CD8-positive, alpha-beta memory T cell (primary cell): ENCODE measurements around the gene SPINK1. TPM values are rescaled to one million over a fixed set of nuclear protein-coding genes. Genes with fewer than 3 reads are reported as not detected.
A peak's percentile ranks its signal among the peaks of the same experiment; 100 is the strongest.
"Not testable (repeated sequence)": the region's sequence is repeated elsewhere in the genome, so short reads cannot be mapped to it uniquely, and the experiment has no call there.

Experiments used
- CTCF ChIA-PET: fragments of 350-600 bp; sonication (Branson Sonifier 250); formaldehyde crosslinking; loops from one replicate; lab custom pipeline; 2021; ENCODE audit warnings: antibody characterized with exemption; lab: Charles Lee
- POLR2A ChIA-PET: fragments of 350-600 bp; sonication (Branson Sonifier 250); formaldehyde crosslinking; loops from one replicate; lab custom pipeline; 2021; ENCODE audit warnings: antibody characterized with exemption; lab: Charles Lee
- DNase-seq, 5 donors: peaks; one replicate each; pipeline versions ENCODE4 v3.0.0 to v3.0.0-alpha.2; 2020 to 2022; ENCODE audit warnings: mixed read lengths in 1 of 5
- H3K27ac ChIP-seq: one replicate; pipeline ENCODE4 v1.7.0; 2013; ENCODE audit warnings: low read depth, mild to moderate bottlenecking, low read length, moderate library complexity
- H3K27me3 ChIP-seq: 2 replicates; pipeline ENCODE4 v1.7.0; 2013; ENCODE audit warnings: low read length, mild to moderate bottlenecking; ENCODE audit not compliant: insufficient read depth, poor library complexity, severe bottlenecking
- H3K36me3 ChIP-seq: 2 replicates; pipeline ENCODE4 v1.7.0; 2013; ENCODE audit warnings: mild to moderate bottlenecking, low read length, moderate library complexity; ENCODE audit not compliant: insufficient read depth
- H3K4me1 ChIP-seq: 2 replicates; pipeline ENCODE4 v1.7.0; 2013; ENCODE audit warnings: mild to moderate bottlenecking, low read length, moderate library complexity; ENCODE audit not compliant: insufficient read depth
- H3K4me3 ChIP-seq: 2 replicates; pipeline ENCODE4 v1.7.0; 2013; ENCODE audit warnings: mild to moderate bottlenecking, low read length
- H3K9me3 ChIP-seq: 2 replicates; pipeline ENCODE4 v1.7.0; 2013; ENCODE audit warnings: mild to moderate bottlenecking, low read length
- H3K27ac Mint-ChIP-seq, 8 donors: one replicate each; pipeline ENCODE4 v1.8.0; 2020 to 2021; ENCODE audit warnings: mixed read lengths in 8 of 8, mild to moderate bottlenecking in 6 of 8, inconsistent platforms in 3 of 8, moderate library complexity in 3 of 8
- H3K27me3 Mint-ChIP-seq, 2 donors: one replicate each; pipeline ENCODE4 v1.8.0; 2020 to 2021; ENCODE audit warnings: mixed read lengths in 2 of 2, mild to moderate bottlenecking in 1 of 2, moderate library complexity in 1 of 2
- H3K36me3 Mint-ChIP-seq, 3 donors: one replicate each; pipeline ENCODE4 v1.8.0; 2020 to 2021; ENCODE audit warnings: mixed read lengths in 3 of 3, inconsistent platforms in 1 of 3, mild to moderate bottlenecking in 1 of 3
- H3K4me1 Mint-ChIP-seq, 3 donors: one replicate each; pipeline ENCODE4 v1.8.0; 2020 to 2021; ENCODE audit warnings: mixed read lengths in 3 of 3, inconsistent platforms in 1 of 3, mild to moderate bottlenecking in 1 of 3
- H3K4me3 Mint-ChIP-seq, 7 donors: one replicate each; pipeline ENCODE4 v1.8.0; 2020 to 2021; ENCODE audit warnings: mixed read lengths in 7 of 7, mild to moderate bottlenecking in 6 of 7, moderate library complexity in 4 of 7, inconsistent platforms in 2 of 7
- H3K9me3 Mint-ChIP-seq, 5 donors: one replicate each; pipeline ENCODE4 v1.8.0; 2020 to 2022; ENCODE audit warnings: mixed read lengths in 5 of 5, mild to moderate bottlenecking in 3 of 5, moderate library complexity in 2 of 5, inconsistent platforms in 1 of 5
- polyA plus RNA-seq: library from polyadenylated mRNA; unstranded; fragments of 300-500 nt; fragmentation: Illumina TruSeq; gene quantifications from one replicate; pipeline ENCODE4 v1.2.3, GENCODE V29; 2021
- total RNA-seq, 2 experiments: library from RNA; stranded (reverse); gene quantifications; one replicate each; pipeline ENCODE4 v1.2.3, GENCODE V29; 2021

SPINK1 gene
- total and polyA plus RNA-seq, 3 experiments from 2014 or later = not detected

- CTCF ChIA-PET = interaction anchor here (1.0 kb wide), 1 partner anchor 10 kb away, joined by 3 read pairs; no protein-coding TSS in a partner anchor
- H3K4me1 Mint-ChIP-seq = no peaks in the 10 kb centered on the region
- no peaks in the 10 kb centered on the region for H3K27me3 Mint-ChIP-seq
- Histone ChIP-seq H3K4me1 (no peaks in the 10 kb centered on the region), H3K9me3 (no peaks in the 10 kb centered on the region), H3K27ac (no peak overlapping the region), H3K27me3 (no peaks in the 10 kb centered on the region), H3K4me3 (no peak overlapping the region), H3K36me3 (no peaks in the 10 kb centered on the region)
- DNase-seq = no peak
- no peaks in the 10 kb centered on the region for H3K36me3 Mint-ChIP-seq
- POLR2A ChIA-PET = no interaction called here
- no peak overlapping the region for H3K27ac Mint-ChIP-seq
- no peak overlapping the region for H3K4me3 Mint-ChIP-seq
- no peaks in the 10 kb centered on the region for H3K9me3 Mint-ChIP-seq
These were observed 1.1 kb upstream of the SPINK1 start for GRCh38 chr5:147832541-147832940.

DNA sequence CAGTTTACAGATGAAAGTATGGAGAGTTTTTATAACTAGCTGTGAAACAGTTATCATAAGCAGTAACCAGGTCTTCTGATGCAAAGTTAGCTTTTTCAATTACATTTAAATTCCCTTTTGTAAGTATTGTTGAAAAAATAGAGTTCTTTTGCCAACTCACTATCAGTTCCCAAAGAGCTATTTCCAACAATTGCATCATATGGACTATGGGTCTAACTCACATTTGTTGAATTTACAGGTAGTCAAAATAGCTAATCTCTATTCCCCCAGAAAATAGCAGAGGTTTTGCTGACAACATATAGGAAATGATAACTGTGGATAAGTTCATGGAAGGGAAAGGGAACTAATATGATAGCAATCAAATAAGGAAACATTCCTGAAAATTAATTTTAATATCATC is 1.4 kb downstream of the SPINK1 start:
- Mint-ChIP-seq H3K27me3 (no peaks in the 10 kb centered on the region), H3K36me3 (no peaks in the 10 kb centered on the region), H3K4me1 (no peaks in the 10 kb centered on the region), H3K27ac (no peak overlapping the region), H3K9me3 (no peaks in the 10 kb centered on the region), H3K4me3 (no peak overlapping the region)
- Histone ChIP-seq H3K27ac (no peak overlapping the region), H3K4me3 (no peak overlapping the region), H3K4me1 (no peaks in the 10 kb centered on the region), H3K36me3 (no peaks in the 10 kb centered on the region), H3K9me3 (no peaks in the 10 kb centered on the region), H3K27me3 (no peaks in the 10 kb centered on the region)
- DNase-seq = no peak
- CTCF ChIA-PET = no interaction called here
- POLR2A ChIA-PET = no interaction called here

DNA sequence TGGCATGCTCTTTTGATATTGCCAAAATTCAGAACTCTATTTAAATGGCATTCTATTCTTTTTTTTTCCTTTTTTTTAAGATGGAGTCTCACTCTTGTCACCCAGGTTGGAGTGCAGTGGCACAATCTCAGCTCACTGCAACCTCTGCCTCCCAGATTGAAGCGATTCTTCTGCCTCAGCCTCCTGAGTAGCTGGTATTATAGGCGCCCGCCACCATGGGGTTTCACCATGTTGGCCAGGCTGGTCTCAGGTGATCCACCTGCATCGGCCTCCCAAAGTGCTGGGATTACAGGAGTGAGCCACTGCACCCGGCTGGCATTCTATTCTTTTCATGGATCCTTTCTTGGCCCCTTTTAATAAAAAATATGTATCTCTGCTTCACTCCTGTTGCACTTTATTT is 4.5 kb downstream of the SPINK1 start:
- H3K9me3 ChIP-seq, H3K36me3 Mint-ChIP-seq, DNase-seq, H3K4me1 Mint-ChIP-seq, H3K4me3 ChIP-seq, H3K27me3 ChIP-seq, CTCF ChIA-PET, H3K36me3 ChIP-seq, H3K4me1 ChIP-seq, H3K27me3 Mint-ChIP-seq, H3K9me3 Mint-ChIP-seq, H3K27ac Mint-ChIP-seq, H3K4me3 Mint-ChIP-seq, H3K27ac ChIP-seq, POLR2A ChIA-PET: not testable (repeated sequence)

GRCh38 chr5:147826361-147826760 is 5.1 kb downstream of the SPINK1 start:
- Mint-ChIP-seq H3K36me3 (no peaks in the 10 kb centered on the region), H3K27me3 (no peaks in the 10 kb centered on the region), H3K4me3 (no peak overlapping the region), H3K4me1 (no peaks in the 10 kb centered on the region), H3K27ac (no peak overlapping the region), H3K9me3 (no peaks in the 10 kb centered on the region)
- H3K4me1 ChIP-seq = no peaks in the 10 kb centered on the region
- no peak overlapping the region for H3K4me3 ChIP-seq
- no peak for DNase-seq
- no peak overlapping the region for H3K27ac ChIP-seq
- ChIA-PET POLR2A (no interaction called here), CTCF (interaction anchor here (5.1 kb wide), 1 partner anchor 197 kb away, joined by 59 read pairs; no protein-coding TSS in a partner anchor)
- H3K27me3 ChIP-seq = no peaks in the 10 kb centered on the region
- no peaks in the 10 kb centered on the region for H3K36me3 ChIP-seq
- no peaks in the 10 kb centered on the region for H3K9me3 ChIP-seq

- Mint-ChIP-seq H3K27ac (no peak overlapping the region), H3K27me3 (no peaks in the 10 kb centered on the region), H3K9me3 (no peaks in the 10 kb centered on the region), H3K4me1 (no peaks in the 10 kb centered on the region), H3K36me3 (no peaks in the 10 kb centered on the region), H3K4me3 (no peak overlapping the region)
- ChIA-PET CTCF (interaction anchor here (0.6 to 5.1 kb wide), 10 partner anchors 9 to 369 kb away, joined by 3 to 59 read pairs (median 3); partner anchors contain the start of gene SPINK1), POLR2A (no interaction called here)
- Histone ChIP-seq H3K27me3 (no peaks in the 10 kb centered on the region), H3K36me3 (no peaks in the 10 kb centered on the region), H3K9me3 (no peaks in the 10 kb centered on the region), H3K4me1 (no peaks in the 10 kb centered on the region), H3K4me3 (no peak overlapping the region), H3K27ac (no peak overlapping the region)
- peak; percentile 5 to 52 (median 18) for DNase-seq
These were observed 8.6 kb downstream of the SPINK1 start for GRCh38 chr5:147822686-147823491.

DNA sequence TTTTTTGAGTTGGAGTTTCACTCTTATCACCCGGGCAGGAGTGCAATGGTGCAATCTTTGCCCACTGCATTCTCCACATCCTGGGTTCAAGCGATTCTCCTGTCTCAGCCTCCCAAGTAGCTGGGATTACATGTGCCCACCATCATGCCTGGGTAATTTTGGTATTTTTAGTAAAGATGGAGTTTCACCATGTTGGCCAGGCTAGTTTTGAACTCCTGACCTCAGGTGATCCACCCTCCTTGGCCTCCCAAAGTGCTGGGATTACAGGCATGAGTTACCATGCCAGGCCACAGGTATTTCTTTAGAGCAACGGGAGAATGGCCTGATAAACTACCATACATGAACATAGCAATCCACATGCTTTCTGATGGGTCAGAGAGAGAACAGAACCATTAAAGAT is 9.2 kb downstream of the SPINK1 start:
- H3K36me3 Mint-ChIP-seq, H3K36me3 ChIP-seq, H3K4me1 Mint-ChIP-seq, H3K9me3 ChIP-seq, H3K4me1 ChIP-seq, H3K4me3 Mint-ChIP-seq, POLR2A ChIA-PET, H3K9me3 Mint-ChIP-seq, H3K27ac ChIP-seq, H3K27me3 ChIP-seq, DNase-seq, H3K4me3 ChIP-seq, H3K27me3 Mint-ChIP-seq: not testable (repeated sequence)
- CTCF ChIA-PET = interaction anchor here (1.2 to 5.1 kb wide), 8 partner anchors 10 to 369 kb away, joined by 3 to 59 read pairs (median 3); partner anchors contain the start of gene SPINK1
- H3K27ac Mint-ChIP-seq = peak overlapping the region in 1 of 8 donors; percentile 9

GRCh38 chr5:147821766-147822165 is 9.7 kb downstream of the SPINK1 start:
- H3K27ac Mint-ChIP-seq = peak overlapping the region in 1 of 8 donors; percentile 9
- Histone ChIP-seq H3K36me3 (no peaks in the 10 kb centered on the region), H3K27ac (no peak overlapping the region), H3K4me1 (no peaks in the 10 kb centered on the region), H3K9me3 (no peaks in the 10 kb centered on the region), H3K4me3 (no peak overlapping the region), H3K27me3 (no peaks in the 10 kb centered on the region)
- H3K4me3 Mint-ChIP-seq = no peak overlapping the region
- H3K9me3 Mint-ChIP-seq = no peaks in the 10 kb centered on the region
- H3K36me3 Mint-ChIP-seq = no peaks in the 10 kb centered on the region
- ChIA-PET CTCF (interaction anchor here (1.2 to 5.1 kb wide), 2 partner anchors 27 to 192 kb away, joined by 3 to 59 read pairs; no protein-coding TSS in a partner anchor), POLR2A (no interaction called here)
- no peaks in the 10 kb centered on the region for H3K4me1 Mint-ChIP-seq
- no peaks in the 10 kb centered on the region for H3K27me3 Mint-ChIP-seq
- DNase-seq = no peak

DNA sequence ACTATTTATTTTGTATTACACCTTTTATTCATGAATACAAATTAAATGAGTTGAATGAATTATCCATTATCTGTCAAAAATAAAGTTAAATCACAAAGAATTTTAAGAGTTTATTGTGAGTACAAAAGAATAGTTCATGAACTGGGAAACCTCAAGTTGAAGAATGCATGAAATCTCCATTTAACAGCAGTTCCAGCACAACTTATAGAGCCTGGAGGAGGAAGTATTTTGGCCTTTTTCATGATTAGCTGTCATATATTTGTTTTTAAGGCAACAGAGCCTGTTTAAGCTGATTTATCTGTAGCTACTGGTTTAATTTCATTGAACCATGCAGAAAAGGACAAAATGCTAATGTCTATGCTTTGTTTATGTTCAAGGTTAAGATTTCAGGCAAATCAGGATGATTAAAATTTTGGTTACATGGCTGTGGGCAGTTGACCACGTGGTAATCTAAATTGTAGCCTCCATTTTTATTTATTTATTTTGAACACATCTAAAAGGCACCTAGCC is 12.2 kb downstream of the SPINK1 start:
- Histone ChIP-seq H3K4me3 (no peak overlapping the region), H3K27ac (no peak overlapping the region), H3K4me1 (no peaks in the 10 kb centered on the region), H3K9me3 (no peaks in the 10 kb centered on the region), H3K36me3 (no peaks in the 10 kb centered on the region), H3K27me3 (no peaks in the 10 kb centered on the region)
- no peak overlapping the region for H3K4me3 Mint-ChIP-seq
- H3K27ac Mint-ChIP-seq = no peak overlapping the region
- H3K9me3 Mint-ChIP-seq = peaks cover 0 to 4% (median 0%) of the 10 kb centered on the region in 5 donors
- no peaks in the 10 kb centered on the region for H3K36me3 Mint-ChIP-seq
- DNase-seq = no peak
- ChIA-PET CTCF (interaction anchor here (1.6 kb wide), 1 partner anchor 192 kb away, joined by 3 read pairs; no protein-coding TSS in a partner anchor), POLR2A (no interaction called here)
- no peaks in the 10 kb centered on the region for H3K27me3 Mint-ChIP-seq
- H3K4me1 Mint-ChIP-seq = no peaks in the 10 kb centered on the region
